GM12864 (cell line): ENCODE results near the gene TRAT1.

ENCODE experiments used
- DNase-seq: peaks from one replicate; pipeline ENCODE4 v3.0.0-alpha.2; 2011; ENCODE audit warnings: low read depth
- H3K4me3 ChIP-seq: 2 replicates; pipeline ENCODE4 v1.5.1; 2011; ENCODE audit warnings: mild to moderate bottlenecking, low read depth, low read length, control low read depth
- TF ChIP-seq, protein P1 (sequence below): IDR thresholded peaks from 2 replicates; pipeline ENCODE4 v1.5.1; 2011; ENCODE audit warnings: low read depth, mild to moderate bottlenecking, moderate library complexity, low read length, control low read depth, inconsistent platforms; ENCODE audit errors: missing control alignments

TRAT1 gene

DNA sequence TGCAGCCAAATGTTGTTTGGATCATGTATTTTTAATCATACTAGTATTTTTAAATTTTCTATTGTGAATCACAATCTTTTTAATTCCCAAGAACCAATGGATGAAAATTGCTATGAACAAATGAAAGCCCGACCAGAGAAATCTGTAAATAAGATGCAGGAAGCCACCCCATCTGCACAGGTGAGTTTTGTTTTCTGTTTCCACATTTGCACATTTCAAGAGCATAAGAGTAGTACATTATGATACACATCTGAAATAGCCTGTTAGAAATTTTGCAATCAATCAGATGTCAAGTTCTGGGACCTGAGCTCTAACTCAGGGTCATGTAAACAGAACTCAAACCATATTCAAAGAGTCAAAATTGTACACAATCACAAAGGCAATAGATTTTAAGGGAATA is 26.5 kb downstream of the TRAT1 start:
- H3K4me3 ChIP-seq: no peak overlapping the region

DNA sequence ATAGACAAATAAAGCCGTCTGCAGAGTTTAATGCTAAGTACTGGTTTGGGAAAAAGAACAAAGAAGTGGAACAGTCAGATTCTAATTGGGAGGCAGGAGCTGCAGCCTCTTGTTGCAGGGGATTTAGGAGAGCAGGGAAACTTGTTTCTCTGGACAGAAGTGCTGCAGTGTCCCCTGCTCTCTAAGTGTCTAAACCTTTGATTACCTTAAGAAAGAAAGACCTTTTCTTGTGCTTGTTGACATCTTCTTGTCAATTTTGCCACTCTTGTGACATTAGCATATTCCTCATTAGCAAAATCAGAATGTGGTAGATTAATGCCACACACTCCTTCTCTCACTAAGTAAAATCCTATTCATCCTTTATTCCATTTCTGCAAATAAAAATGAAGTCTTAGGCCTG is 38.8 kb downstream of the TRAT1 start:
- TF ChIP-seq, protein P1, sequence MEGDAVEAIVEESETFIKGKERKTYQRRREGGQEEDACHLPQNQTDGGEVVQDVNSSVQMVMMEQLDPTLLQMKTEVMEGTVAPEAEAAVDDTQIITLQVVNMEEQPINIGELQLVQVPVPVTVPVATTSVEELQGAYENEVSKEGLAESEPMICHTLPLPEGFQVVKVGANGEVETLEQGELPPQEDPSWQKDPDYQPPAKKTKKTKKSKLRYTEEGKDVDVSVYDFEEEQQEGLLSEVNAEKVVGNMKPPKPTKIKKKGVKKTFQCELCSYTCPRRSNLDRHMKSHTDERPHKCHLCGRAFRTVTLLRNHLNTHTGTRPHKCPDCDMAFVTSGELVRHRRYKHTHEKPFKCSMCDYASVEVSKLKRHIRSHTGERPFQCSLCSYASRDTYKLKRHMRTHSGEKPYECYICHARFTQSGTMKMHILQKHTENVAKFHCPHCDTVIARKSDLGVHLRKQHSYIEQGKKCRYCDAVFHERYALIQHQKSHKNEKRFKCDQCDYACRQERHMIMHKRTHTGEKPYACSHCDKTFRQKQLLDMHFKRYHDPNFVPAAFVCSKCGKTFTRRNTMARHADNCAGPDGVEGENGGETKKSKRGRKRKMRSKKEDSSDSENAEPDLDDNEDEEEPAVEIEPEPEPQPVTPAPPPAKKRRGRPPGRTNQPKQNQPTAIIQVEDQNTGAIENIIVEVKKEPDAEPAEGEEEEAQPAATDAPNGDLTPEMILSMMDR: no peak
- DNase-seq: no peak
- H3K4me3 ChIP-seq: no peak overlapping the region

More for the DNA sequence above, 26.5 kb downstream of the TRAT1 start:
- TF ChIP-seq, protein P1: no peak
- no peak for DNase-seq

DNA sequence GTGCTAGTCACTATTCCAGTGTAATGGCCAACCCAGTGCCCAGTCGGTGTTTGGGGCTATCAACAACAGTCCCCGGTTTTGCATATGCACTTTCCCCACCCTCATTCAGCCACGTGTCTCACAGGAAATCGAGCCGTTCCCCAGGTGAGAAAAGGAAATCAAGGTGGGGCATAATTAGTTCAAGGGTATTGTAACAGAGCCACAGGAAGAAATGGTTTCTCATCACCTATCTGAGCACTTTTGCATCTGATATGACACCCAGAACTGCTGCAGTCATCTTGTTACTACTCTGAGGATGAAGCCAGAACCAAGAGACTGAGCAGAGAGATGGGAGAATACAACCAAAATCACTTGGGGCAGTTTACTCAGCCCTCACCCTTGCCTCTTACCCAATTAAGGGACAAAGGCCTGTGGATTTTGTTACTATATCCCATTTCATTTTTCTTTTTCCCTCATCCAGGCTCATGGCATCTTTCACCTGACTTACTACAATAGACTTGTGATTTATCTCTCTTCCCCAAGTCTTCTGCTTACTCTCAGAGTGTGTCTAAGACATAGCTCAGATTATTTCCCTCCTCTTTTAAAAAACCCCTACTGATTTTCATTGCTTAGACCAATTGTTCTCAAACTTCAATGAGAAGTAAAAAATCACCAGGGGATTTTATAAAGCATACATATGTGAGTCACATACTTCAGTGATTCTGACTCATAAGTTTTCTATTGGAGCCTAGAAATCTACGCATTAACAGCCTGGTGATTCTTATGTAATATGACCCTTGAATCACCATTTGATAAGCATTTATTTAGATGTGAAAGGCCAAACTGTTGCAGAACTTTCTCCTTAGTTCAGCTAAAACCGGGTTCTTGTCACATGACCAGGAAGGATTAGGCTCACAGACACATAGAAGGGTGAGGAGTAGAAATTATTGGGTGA is 40.5 kb downstream of the TRAT1 start:
- no peak for DNase-seq
- no peak overlapping the region for H3K4me3 ChIP-seq
- TF ChIP-seq, protein P1: no peak

DNA sequence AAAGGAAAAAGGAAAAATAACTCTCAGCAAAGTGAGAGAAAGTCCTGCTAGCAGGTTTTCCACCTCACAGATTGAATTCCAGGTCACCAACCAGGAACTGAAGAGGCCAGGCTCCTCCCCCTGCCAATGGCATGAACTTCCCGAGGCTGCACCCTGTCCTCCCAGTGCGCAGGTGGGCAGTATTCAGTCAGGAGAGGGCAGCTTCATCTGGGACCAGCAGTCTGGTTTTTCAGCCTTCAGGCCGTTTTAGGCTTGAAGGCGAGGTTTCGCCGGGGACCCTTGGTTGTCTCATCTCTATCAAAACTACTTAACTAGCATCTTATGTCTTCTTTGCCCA is 41.2 kb downstream of the TRAT1 start:
- no peak for DNase-seq
- H3K4me3 ChIP-seq: no peak overlapping the region
- TF ChIP-seq, protein P1: no peak

DNA sequence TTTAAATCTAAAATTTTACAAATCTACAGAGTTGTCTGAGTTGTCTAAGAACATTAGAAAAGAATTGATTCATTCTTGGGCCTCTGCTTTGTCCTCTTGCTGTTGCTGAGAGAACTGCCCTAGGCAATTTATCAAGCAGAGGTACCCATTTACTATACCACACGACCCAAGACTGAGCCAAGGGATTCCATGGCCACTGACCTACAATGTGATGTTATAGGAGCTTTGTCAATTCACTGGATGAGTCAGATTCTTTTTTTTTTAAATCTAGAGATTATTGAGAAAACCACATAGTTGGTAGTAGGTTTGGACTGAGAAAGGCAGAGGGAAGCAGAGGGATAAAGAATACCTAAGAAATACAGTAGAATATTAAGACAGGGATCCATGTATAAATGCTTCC is 55.3 kb downstream of the TRAT1 start:
- TF ChIP-seq, protein P1: no peak
- DNase-seq: no peak
- no peak overlapping the region for H3K4me3 ChIP-seq

DNA sequence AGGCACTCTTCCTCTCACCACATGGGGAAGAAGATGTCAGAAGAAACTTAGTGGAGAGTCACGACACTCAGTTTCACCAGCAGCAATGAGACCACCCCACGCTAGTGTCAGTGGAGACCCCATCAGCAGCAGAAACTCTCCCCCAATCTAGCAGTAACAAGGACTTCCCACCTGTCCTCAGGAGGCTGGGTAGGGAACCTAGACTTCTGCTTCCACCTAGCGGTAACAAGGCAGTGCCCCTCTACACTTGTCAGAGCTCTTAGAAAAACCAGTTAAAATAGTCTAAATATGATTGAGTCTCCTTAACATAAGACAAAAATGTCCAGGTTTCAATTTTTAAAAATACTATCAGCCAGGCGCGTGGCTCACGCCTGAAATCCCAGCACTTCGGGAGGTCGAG is 57.3 kb downstream of the TRAT1 start:
- no peak for DNase-seq
- H3K4me3 ChIP-seq: no peak overlapping the region
- TF ChIP-seq, protein P1: no peak

DNA sequence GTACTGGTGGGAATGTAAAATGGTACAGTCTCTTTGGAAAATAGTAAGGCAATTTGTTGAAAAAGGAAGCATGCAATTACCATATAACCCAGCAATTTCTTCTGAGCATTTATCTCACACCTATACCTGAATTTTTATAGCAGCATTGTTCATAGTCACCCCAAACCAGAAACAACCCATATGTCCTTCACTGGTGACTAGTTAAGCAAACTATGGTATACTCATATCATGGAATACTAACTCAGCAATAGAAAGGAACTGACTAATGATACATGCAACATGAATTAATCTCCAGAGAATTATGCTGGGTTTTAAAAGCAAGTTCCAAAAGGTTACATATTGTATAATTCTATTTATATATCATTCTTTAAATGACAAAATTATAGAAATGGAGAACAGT is 60.2 kb downstream of the TRAT1 start:
- TF ChIP-seq, protein P1: no peak
- H3K4me3 ChIP-seq: no peak overlapping the region
- DNase-seq: no peak
